T-cell (primary cell): ENCODE data around the gene CNGB1. TPM values are rescaled to one million over a fixed set of nuclear protein-coding genes. Genes with fewer than 3 reads are reported as not detected.

Experiments
- ATAC-seq, 4 experiments: fragments of 200-7000 bp in 3 of 4; fragments of 150-1000 bp in 1 of 4; cut with Tn5 transposase; replicated peaks in 1 of 4; 1 replicate in 3 of 4; 2 replicates in 1 of 4; pipeline ENCODE4 v1.10.0; 2021; ENCODE audit warnings: moderate library complexity in 3 of 4, mild to moderate bottlenecking in 2 of 4, moderate number of reproducible peaks in 1 of 4
- CTCF ChIA-PET, 2 donors: fragments of 300-600 bp; sonication (Branson Sonifier 250); formaldehyde crosslinking; loops; one replicate each; lab custom pipeline; 2022; ENCODE audit warnings: antibody characterized with exemption in 2 of 2; lab: Charles Lee
- POLR2A ChIA-PET, 2 donors: fragments of 300-600 bp; sonication (Branson Sonifier 250); formaldehyde crosslinking; loops; one replicate each; lab custom pipeline; 2022; ENCODE audit warnings: antibody characterized with exemption in 2 of 2; lab: Charles Lee
- DNase-seq, 35 experiments: peaks; one replicate each; pipeline versions ENCODE4 v3.0.0 to v3.0.0-alpha.2; 2013 to 2023
- H3K27ac ChIP-seq: one replicate; pipeline ENCODE4 v1.5.1; 2013; ENCODE audit warnings: low read length
- H3K27me3 ChIP-seq, 2 experiments: replicated peaks in 1 of 2; 1 replicate in 1 of 2; 2 replicates in 1 of 2; pipeline versions ENCODE4 v1.6.1 to v1.7.0; 2013; ENCODE audit warnings: low read length in 1 of 2, mixed read lengths in 1 of 2; ENCODE audit not compliant: control insufficient read depth in 2 of 2, insufficient read depth in 2 of 2; ENCODE audit errors: extremely low read depth in 1 of 2
- H3K36me3 ChIP-seq, 2 donors: 1 replicate in 1 of 2; 2 replicates in 1 of 2; pipeline versions ENCODE4 v1.6.1 to v1.7.0; 2013; ENCODE audit warnings: low read length in 1 of 2; ENCODE audit not compliant: control insufficient read depth in 2 of 2, insufficient read depth in 1 of 2; ENCODE audit errors: extremely low read depth in 1 of 2
- H3K4me1 ChIP-seq, 2 experiments: 1 replicate in 1 of 2; 2 replicates in 1 of 2; pipeline versions ENCODE4 v1.6.1 to v1.7.0; 2013; ENCODE audit warnings: low read length in 2 of 2, mixed read lengths in 1 of 2; ENCODE audit not compliant: insufficient read depth in 2 of 2, control insufficient read depth in 1 of 2; ENCODE audit errors: extremely low read depth in 1 of 2
- H3K4me3 ChIP-seq, 2 donors: 1 replicate in 1 of 2; 2 replicates in 1 of 2; pipeline versions ENCODE4 v1.5.1 to v1.7.0; 2013; ENCODE audit warnings: mild to moderate bottlenecking in 2 of 2, low read length in 1 of 2, moderate library complexity in 1 of 2; ENCODE audit not compliant: control insufficient read depth in 1 of 2; ENCODE audit errors: extremely low read depth in 1 of 2
- H3K9me3 ChIP-seq: 2 replicates; pipeline ENCODE4 v1.7.0; 2013
- H3K27ac Mint-ChIP-seq, 2 donors: one replicate each; pipeline ENCODE4 v1.8.0; 2020 to 2021; ENCODE audit warnings: mild to moderate bottlenecking in 2 of 2, mixed read lengths in 2 of 2
- H3K27me3 Mint-ChIP-seq, 2 donors: one replicate each; pipeline ENCODE4 v1.8.0; 2021 to 2022; ENCODE audit warnings: mixed read lengths in 2 of 2
- H3K36me3 Mint-ChIP-seq: one replicate; pipeline ENCODE4 v1.8.0; 2021; ENCODE audit warnings: mixed read lengths
- H3K4me1 Mint-ChIP-seq, 3 donors: one replicate each; pipeline ENCODE4 v1.8.0; 2020 to 2022; ENCODE audit warnings: mixed read lengths in 3 of 3, mild to moderate bottlenecking in 1 of 3
- H3K4me3 Mint-ChIP-seq, 3 donors: one replicate each; pipeline ENCODE4 v1.8.0; 2020 to 2022; ENCODE audit warnings: mild to moderate bottlenecking in 3 of 3, mixed read lengths in 3 of 3, moderate library complexity in 3 of 3
- H3K9me3 Mint-ChIP-seq, 3 donors: one replicate each; pipeline ENCODE4 v1.8.0; 2020 to 2022; ENCODE audit warnings: mixed read lengths in 3 of 3
- WGBS: methylation state at CpG from one replicate; pipeline ENCODE4 v1.1.5; 2013; ENCODE audit warnings: missing lambda C conversion rate; ENCODE audit not compliant: insufficient coverage; 5-methylcytosine and 5-hydroxymethylcytosine counted together
- total RNA-seq, 35 experiments: library from RNA in 6 of 35; stranded (reverse) in 6 of 35; fragments of 120-200 nt in 1 of 35; gene quantifications; one replicate each; pipeline versions ENCODE4 v1.2.1 to v1.2.4 and lab custom pipeline; 2013 to 2026

The CNGB1 gene
- total RNA-seq, 5 donors from 2014 or later (not counting 1 experiment from before 2014, with no cell fraction given) = not detected

DNA sequence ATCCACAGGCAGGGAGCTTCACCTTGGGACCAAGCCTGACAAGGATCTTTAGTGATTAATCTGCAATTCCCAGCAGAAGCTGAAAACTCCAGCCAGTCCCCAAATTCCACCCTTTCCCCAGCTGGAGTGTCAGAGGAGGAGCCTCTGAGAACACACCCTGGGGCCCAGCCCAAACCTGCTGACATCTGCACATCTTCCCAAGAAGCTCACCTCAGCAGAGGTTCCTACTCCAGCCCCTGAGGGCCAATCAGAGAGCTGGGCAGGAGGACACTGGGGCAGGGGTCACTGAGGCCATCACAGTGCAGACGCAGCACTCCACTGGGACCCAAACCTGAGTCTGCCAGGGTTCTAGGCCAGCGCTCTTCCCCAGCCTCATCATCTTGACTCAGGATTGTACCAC, 44.9 kb downstream of the CNGB1 start:
- no peaks in the 10 kb centered on the region for H3K4me1 ChIP-seq
- Mint-ChIP-seq H3K9me3 (no peaks in the 10 kb centered on the region), H3K27ac (no peak overlapping the region), H3K27me3 (peaks cover 3 to 5% of the 10 kb centered on the region in 2 donors), H3K4me1 (no peaks in the 10 kb centered on the region), H3K36me3 (no peaks in the 10 kb centered on the region), H3K4me3 (no peak overlapping the region)
- H3K4me3 ChIP-seq = no peak overlapping the region
- ChIA-PET CTCF (no interaction called here), POLR2A (no interaction called here)
- no peak for DNase-seq
- WGBS = no CpG with 5 or more reads among the region's 2 CpGs
- no peak overlapping the region for H3K27ac ChIP-seq
- H3K9me3 ChIP-seq = no peaks in the 10 kb centered on the region
- peaks cover 0 to 30% of the 10 kb centered on the region in 2 experiments for H3K27me3 ChIP-seq
- ATAC-seq = no peak
- no peaks in the 10 kb centered on the region for H3K36me3 ChIP-seq

DNA sequence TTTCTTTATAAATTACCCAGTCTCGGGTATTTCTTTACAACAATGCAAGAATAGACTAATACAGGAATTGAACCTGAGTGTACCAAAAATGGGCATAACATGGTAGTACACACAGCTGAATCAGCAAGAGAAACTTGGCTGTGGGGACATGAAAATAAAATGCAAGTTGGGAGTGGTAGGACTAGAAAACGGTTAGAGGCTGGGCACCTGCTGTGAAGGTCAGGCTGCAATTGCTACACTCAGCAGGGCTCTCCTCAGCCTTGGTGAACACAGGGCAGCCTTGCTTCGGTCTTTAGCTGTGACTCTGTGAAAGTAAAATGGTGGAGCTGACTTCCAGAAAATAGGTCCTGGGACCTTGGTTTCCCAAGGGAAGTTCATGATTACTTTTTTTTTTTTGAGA, 45.6 kb downstream of the CNGB1 start:
- no peak overlapping the region for H3K27ac ChIP-seq
- Mint-ChIP-seq H3K4me1 (no peaks in the 10 kb centered on the region), H3K4me3 (no peak overlapping the region), H3K36me3 (no peaks in the 10 kb centered on the region), H3K9me3 (no peaks in the 10 kb centered on the region), H3K27ac (no peak overlapping the region), H3K27me3 (peaks cover 3 to 5% of the 10 kb centered on the region in 2 donors)
- H3K4me3 ChIP-seq = no peak overlapping the region
- POLR2A ChIA-PET = no interaction called here
- H3K27me3 ChIP-seq = peaks cover 0 to 31% of the 10 kb centered on the region in 2 experiments
- H3K36me3 ChIP-seq = no peaks in the 10 kb centered on the region
- DNase-seq (no peak), ATAC-seq (no peak)
- H3K4me1 ChIP-seq = no peaks in the 10 kb centered on the region
- CTCF ChIA-PET = no interaction called here
- H3K9me3 ChIP-seq = no peaks in the 10 kb centered on the region
- WGBS = 87% methylated on average over 2 of the region's 3 CpGs

DNA sequence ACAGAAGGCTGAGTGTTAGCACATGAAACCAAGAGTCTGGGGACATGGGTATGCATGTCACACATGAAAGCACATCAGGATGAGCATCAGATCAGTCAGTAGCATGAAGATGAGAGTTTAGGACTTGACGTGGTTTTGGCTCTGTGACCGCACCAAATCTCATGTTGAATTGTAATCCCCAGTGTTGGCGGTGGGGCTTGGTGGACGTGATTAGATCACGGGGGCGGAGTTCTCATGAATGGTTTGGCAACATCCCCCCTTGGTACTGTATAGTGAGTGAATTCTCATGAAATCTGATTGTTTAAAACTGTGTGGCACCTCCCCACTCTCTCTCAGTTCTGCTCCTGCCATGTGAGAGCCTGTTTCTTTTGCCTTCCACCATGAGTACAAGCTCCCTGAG, 46.4 kb downstream of the CNGB1 start:
- H3K4me1 ChIP-seq = no peaks in the 10 kb centered on the region
- no peak for DNase-seq
- peaks cover 0 to 31% of the 10 kb centered on the region in 2 experiments for H3K27me3 ChIP-seq
- H3K9me3 Mint-ChIP-seq = peaks cover 0 to 4% (median 0%) of the 10 kb centered on the region in 3 donors
- WGBS = no CpG with 5 or more reads among the region's 6 CpGs
- H3K36me3 ChIP-seq = no peaks in the 10 kb centered on the region
- no peak overlapping the region for H3K27ac ChIP-seq
- no peak for ATAC-seq
- CTCF ChIA-PET = no interaction called here
- no peak overlapping the region for H3K27ac Mint-ChIP-seq
- no peaks in the 10 kb centered on the region for H3K4me1 Mint-ChIP-seq
- H3K9me3 ChIP-seq = no peaks in the 10 kb centered on the region
- no peaks in the 10 kb centered on the region for H3K36me3 Mint-ChIP-seq
- POLR2A ChIA-PET = no interaction called here
- H3K4me3 Mint-ChIP-seq = no peak overlapping the region
- no peak overlapping the region for H3K4me3 ChIP-seq
- peaks cover 3 to 5% of the 10 kb centered on the region in 2 donors for H3K27me3 Mint-ChIP-seq

DNA sequence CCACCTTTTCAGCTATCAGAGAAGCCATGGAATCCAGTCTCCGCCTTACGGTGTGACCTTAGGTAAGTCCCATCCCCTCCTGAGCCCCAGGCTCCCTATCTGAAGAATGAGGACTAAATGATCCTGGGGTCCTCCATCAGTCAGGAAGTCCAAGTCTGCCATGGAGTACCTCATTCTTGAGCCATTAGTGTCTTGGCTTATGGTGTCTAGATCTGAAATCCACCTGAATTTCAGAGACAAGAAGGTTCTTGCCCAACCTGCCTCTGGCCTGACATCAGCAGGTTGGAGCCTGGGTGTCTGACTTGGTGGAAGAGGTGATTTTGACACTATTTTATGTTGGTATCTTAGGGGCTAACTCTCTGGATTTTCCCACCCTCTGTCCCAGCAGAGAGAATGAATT, 47.1 kb downstream of the CNGB1 start:
- peaks cover 0 to 3% of the 10 kb centered on the region in 2 donors for H3K27me3 Mint-ChIP-seq
- ChIA-PET CTCF (no interaction called here), POLR2A (no interaction called here)
- no peak overlapping the region for H3K4me3 Mint-ChIP-seq
- WGBS = 92% methylated on average over 2 of the region's 2 CpGs
- H3K9me3 ChIP-seq = no peaks in the 10 kb centered on the region
- no peak for ATAC-seq
- H3K4me1 Mint-ChIP-seq = no peaks in the 10 kb centered on the region
- H3K36me3 Mint-ChIP-seq = no peaks in the 10 kb centered on the region
- DNase-seq = no peak
- H3K9me3 Mint-ChIP-seq = peaks cover 0 to 6% (median 0%) of the 10 kb centered on the region in 3 donors
- peaks cover 0 to 35% of the 10 kb centered on the region in 2 experiments for H3K27me3 ChIP-seq
- H3K27ac ChIP-seq = no peak overlapping the region
- H3K4me1 ChIP-seq = no peaks in the 10 kb centered on the region
- H3K36me3 ChIP-seq = no peaks in the 10 kb centered on the region
- no peak overlapping the region for H3K27ac Mint-ChIP-seq
- no peak overlapping the region for H3K4me3 ChIP-seq

DNA sequence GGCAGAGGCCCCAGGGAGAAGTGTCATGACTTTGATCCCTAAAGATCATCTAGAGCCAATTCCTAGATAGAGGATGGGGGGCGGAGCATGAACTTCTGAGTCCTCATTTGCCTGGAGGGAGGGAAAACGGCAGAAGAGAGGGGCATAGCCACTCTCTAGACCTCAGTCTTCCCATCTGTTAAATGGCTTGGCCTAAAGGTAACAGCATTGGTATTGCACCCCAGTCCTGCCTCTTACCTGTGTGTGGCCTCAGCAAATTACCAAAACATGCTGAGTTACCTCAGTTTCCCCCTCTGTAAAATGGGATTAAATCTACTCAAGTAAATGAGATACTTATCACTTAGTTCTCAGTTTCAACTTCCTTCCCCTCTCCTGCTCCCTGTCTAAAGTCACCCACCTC, 47.5 kb downstream of the CNGB1 start:
- ChIA-PET POLR2A (no interaction called here), CTCF (no interaction called here)
- H3K4me3 Mint-ChIP-seq = no peak overlapping the region
- DNase-seq (no peak), ATAC-seq (no peak)
- no peaks in the 10 kb centered on the region for H3K4me1 ChIP-seq
- no peak overlapping the region for H3K27ac Mint-ChIP-seq
- no peaks in the 10 kb centered on the region for H3K36me3 ChIP-seq
- H3K27me3 Mint-ChIP-seq = peaks cover 0 to 3% of the 10 kb centered on the region in 2 donors
- H3K27me3 ChIP-seq = peaks cover 0 to 35% of the 10 kb centered on the region in 2 experiments
- H3K36me3 Mint-ChIP-seq = no peaks in the 10 kb centered on the region
- H3K4me3 ChIP-seq = no peak overlapping the region
- no peaks in the 10 kb centered on the region for H3K9me3 ChIP-seq
- H3K9me3 Mint-ChIP-seq = peaks cover 0 to 6% (median 0%) of the 10 kb centered on the region in 3 donors
- no CpG with 5 or more reads among the region's 2 CpGs for WGBS
- no peaks in the 10 kb centered on the region for H3K4me1 Mint-ChIP-seq
- H3K27ac ChIP-seq = no peak overlapping the region

DNA sequence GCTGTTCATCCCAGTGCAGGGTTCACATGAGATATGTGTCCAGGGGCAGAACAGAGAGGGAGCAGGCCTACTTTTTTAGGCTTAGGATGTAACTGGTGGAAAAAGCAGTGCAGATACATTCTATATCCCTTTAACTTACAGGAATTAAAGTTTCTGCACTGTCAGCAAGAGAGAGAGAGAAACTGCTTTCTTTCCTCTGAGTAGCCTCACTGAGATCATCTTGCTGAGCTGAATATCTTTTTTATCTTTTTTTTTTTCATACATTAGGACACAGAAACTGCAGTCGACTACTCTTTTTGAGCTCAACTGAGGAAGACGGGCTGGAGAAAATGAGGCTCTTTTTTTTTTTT, 50.1 kb downstream of the CNGB1 start:
- no peaks in the 10 kb centered on the region for H3K36me3 Mint-ChIP-seq
- H3K27me3 Mint-ChIP-seq = peaks cover 0 to 3% of the 10 kb centered on the region in 2 donors
- CTCF ChIA-PET = interaction anchor here in 1 of 2 donors (0.7 kb wide), 1 partner anchor 714 kb away, joined by 6 read pairs; no protein-coding TSS in a partner anchor
- no peak for ATAC-seq
- H3K9me3 Mint-ChIP-seq = peaks cover 0 to 6% (median 0%) of the 10 kb centered on the region in 3 donors
- WGBS = no CpG with 5 or more reads among the region's 2 CpGs
- H3K4me1 ChIP-seq = no peaks in the 10 kb centered on the region
- no peaks in the 10 kb centered on the region for H3K36me3 ChIP-seq
- POLR2A ChIA-PET = no interaction called here
- no peak for DNase-seq
- no peak overlapping the region for H3K27ac ChIP-seq
- no peak overlapping the region for H3K27ac Mint-ChIP-seq
- peaks cover 0 to 22% of the 10 kb centered on the region in 2 experiments for H3K27me3 ChIP-seq
- no peaks in the 10 kb centered on the region for H3K9me3 ChIP-seq
- no peaks in the 10 kb centered on the region for H3K4me1 Mint-ChIP-seq
- H3K4me3 ChIP-seq = no peak overlapping the region
- no peak overlapping the region for H3K4me3 Mint-ChIP-seq
